ENCODE data around the gene MTRFR.
A peak's percentile ranks its signal among the peaks of the same experiment; 100 is the strongest.

The MTRFR gene

DNA sequence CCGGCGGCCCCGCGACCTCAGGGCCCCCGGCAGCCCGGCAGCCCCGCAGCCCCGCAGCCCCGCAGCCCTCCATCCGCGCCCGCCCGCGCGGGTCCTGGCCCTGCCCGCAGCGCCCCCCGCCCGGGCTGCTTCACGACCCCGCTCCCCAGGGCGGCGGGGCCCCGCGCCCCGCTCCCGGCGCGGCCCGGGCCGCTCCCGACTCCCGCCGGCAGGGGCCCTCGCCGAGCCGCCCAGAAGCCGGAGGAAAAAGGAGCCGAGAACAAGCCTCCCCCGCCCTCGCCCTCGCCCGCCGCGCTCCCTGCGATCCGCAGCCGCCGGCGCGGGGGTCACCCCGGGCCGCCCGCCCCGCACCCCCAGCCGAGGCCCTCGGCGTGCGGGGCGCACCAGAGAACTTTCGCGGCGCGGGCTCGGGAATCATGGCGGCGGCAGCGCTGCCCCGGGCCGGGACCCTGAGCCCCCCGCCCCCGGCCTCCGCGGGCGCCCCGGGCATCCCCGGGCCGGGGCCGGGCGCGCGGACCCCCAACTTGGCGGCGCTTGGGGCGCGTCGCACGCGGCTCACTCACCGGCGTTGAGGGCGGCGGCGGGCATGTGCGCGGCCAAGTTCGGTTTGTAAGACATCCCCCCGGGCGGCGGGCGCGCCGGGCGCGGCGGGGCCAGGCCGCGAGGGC, 37.9 kb downstream of the MTRFR start:
- no peaks in the 10 kb centered on the region for H3K36me3 ChIP-seq (ENCODE audit: insufficient read depth, low read length)
- H3K9ac ChIP-seq (ENCODE audit: low read depth, low read length) = peak overlapping the region; percentile 60
- H3K4me1 ChIP-seq (ENCODE audit: insufficient read depth, low read length) = peaks cover 9% of the 10 kb centered on the region
- H3K9me3 ChIP-seq (ENCODE audit: control insufficient read depth, insufficient read depth, low read length) = no peaks in the 10 kb centered on the region

DNA sequence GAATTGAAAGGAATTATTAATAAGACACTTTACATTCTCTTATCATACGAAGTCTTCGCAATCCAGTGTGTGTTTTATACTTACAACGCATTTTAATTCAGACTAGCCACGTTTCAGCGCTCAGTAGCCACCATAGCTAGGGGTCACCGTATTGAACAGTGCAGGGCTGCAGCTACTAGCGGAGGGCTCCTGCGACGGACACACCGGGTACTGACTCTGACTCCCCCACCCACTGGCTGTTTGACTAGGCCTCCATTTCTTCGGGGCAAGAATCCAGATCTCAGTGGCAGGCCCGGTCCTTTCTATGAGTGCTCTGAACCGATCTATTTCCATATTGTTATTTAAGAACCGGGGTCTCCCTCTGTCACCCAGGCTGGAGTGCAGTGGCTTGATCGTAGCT, 39.9 kb downstream of the MTRFR start:
- Histone ChIP-seq H3K9ac (ENCODE audit: low read depth, low read length) (no peak overlapping the region), H3K4me1 (ENCODE audit: insufficient read depth, low read length) (peaks cover 9% of the 10 kb centered on the region), H3K36me3 (ENCODE audit: insufficient read depth, low read length) (no peaks in the 10 kb centered on the region), H3K9me3 (ENCODE audit: control insufficient read depth, insufficient read depth, low read length) (no peaks in the 10 kb centered on the region)

DNA sequence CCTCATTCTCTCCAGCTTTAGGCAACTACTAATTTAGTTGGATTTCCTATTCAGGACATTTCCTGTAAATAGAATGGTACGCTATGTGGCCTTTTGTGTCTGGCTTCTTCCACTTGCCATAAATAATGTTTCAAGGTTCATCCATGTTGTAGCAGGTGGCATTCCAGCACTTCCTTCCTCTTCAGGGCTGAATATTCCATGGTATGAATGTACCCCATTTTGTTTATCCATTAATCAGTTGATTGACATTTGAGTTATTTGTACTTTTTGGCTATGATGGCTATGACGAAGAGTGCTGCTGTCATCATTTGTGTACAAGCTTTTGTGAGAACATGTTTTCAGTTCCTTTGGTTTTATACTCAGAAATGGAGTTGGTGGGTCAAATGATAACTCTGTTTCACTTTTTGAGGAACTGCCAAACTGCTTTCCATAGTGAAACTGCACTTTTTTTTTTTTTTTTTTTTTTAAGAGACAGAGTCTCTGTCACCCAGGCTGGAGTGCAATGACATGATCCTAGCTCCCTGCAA, 44.9 kb downstream of the MTRFR start:
- Histone ChIP-seq H3K36me3 (ENCODE audit: insufficient read depth, low read length) (no peaks in the 10 kb centered on the region), H3K9ac (ENCODE audit: low read depth, low read length) (no peak overlapping the region), H3K4me1 (ENCODE audit: insufficient read depth, low read length) (peaks cover 2% of the 10 kb centered on the region; the same call in 1 of the 2 replicates), H3K9me3 (ENCODE audit: control insufficient read depth, insufficient read depth, low read length) (no peaks in the 10 kb centered on the region)

- no peaks in the 10 kb centered on the region for H3K4me1 ChIP-seq (ENCODE audit: insufficient read depth, low read length)
- no peak overlapping the region for H3K9ac ChIP-seq (ENCODE audit: low read depth, low read length)
- no peaks in the 10 kb centered on the region for H3K9me3 ChIP-seq (ENCODE audit: control insufficient read depth, insufficient read depth, low read length)
- no peaks in the 10 kb centered on the region for H3K36me3 ChIP-seq (ENCODE audit: insufficient read depth, low read length)
Measured at GRCh38 chr12:123280971-123281370, 47.7 kb downstream of the MTRFR start.

DNA sequence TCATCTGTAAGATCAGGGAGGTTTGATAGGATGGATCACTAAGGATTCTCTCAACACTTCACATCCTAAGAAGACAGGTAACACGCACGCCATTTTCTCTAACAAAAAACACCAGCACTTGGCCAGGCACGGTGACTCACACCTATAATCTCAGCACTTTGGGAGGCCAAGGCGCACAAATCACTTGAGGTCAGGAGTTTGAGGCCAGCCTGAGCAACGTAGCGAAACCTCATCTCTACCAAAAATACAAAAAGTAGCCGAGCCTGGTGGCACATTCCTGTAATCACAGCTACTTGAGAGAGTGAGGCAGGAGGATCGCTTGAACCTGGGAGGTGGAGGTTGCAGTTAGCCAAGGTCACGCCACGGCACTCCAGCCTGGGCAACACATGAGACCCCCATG, 48.9 kb downstream of the MTRFR start:
- H3K36me3 ChIP-seq (ENCODE audit: insufficient read depth, low read length) = no peaks in the 10 kb centered on the region
- H3K4me1 ChIP-seq (ENCODE audit: insufficient read depth, low read length) = no peaks in the 10 kb centered on the region
- no peaks in the 10 kb centered on the region for H3K9me3 ChIP-seq (ENCODE audit: control insufficient read depth, insufficient read depth, low read length)
- H3K9ac ChIP-seq (ENCODE audit: low read depth, low read length) = no peak overlapping the region

- no peaks in the 10 kb centered on the region for H3K36me3 ChIP-seq (ENCODE audit: insufficient read depth, low read length)
- H3K9ac ChIP-seq (ENCODE audit: low read depth, low read length) = no peak overlapping the region
Measured at GRCh38 chr12:123283461-123283860, 50.2 kb downstream of the MTRFR start.

GRCh38 chr12:123284669-123285068, 51.4 kb downstream of the MTRFR start:
- Histone ChIP-seq H3K9me3 (ENCODE audit: control insufficient read depth, insufficient read depth, low read length) (no peaks in the 10 kb centered on the region), H3K9ac (ENCODE audit: low read depth, low read length) (no peak overlapping the region), H3K4me1 (ENCODE audit: insufficient read depth, low read length) (no peaks in the 10 kb centered on the region), H3K36me3 (ENCODE audit: insufficient read depth, low read length) (no peaks in the 10 kb centered on the region)

More at GRCh38 chr12:123283461-123283860, 50.2 kb downstream of the MTRFR start:
- Histone ChIP-seq H3K4me1 (ENCODE audit: insufficient read depth, low read length) (no peaks in the 10 kb centered on the region), H3K9me3 (ENCODE audit: control insufficient read depth, insufficient read depth, low read length) (no peaks in the 10 kb centered on the region)

DNA sequence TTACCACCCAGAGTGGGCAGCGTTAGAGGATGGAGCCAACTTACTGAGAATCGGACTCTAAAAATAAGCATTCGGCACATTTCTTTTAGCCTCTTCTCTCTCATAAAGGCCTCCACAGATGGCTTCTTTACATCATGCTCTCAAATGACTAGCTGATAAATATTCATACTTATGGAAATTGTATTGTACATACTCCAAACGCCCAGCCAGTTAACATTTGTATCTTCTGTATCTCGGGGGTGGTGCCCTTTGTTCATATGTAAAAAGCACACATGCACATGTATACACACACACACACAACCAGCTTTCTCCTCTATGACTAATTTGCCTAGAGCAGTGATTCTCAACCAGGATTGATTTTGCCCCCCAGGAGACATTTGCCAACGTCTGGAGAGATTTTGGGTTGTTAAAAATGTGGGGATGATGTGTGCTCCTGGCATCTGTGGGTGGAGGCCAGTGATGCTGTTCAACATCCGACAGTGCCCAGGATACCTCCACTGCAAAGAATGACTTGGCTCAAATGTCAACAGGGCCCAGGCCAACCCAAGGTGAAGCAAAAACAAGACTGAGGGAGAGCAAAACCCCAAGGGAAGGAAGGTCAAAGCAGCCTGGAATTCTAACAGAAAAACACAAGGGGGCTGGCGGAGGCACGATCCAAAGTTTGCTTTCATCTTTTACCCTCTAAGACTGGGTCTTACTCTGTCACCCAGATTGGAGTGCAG, 53.6 kb downstream of the MTRFR start:
- Histone ChIP-seq H3K9ac (ENCODE audit: low read depth, low read length) (no peak overlapping the region), H3K36me3 (ENCODE audit: insufficient read depth, low read length) (no peaks in the 10 kb centered on the region), H3K9me3 (ENCODE audit: control insufficient read depth, insufficient read depth, low read length) (no peaks in the 10 kb centered on the region), H3K4me1 (ENCODE audit: insufficient read depth, low read length) (no peaks in the 10 kb centered on the region)

DNA sequence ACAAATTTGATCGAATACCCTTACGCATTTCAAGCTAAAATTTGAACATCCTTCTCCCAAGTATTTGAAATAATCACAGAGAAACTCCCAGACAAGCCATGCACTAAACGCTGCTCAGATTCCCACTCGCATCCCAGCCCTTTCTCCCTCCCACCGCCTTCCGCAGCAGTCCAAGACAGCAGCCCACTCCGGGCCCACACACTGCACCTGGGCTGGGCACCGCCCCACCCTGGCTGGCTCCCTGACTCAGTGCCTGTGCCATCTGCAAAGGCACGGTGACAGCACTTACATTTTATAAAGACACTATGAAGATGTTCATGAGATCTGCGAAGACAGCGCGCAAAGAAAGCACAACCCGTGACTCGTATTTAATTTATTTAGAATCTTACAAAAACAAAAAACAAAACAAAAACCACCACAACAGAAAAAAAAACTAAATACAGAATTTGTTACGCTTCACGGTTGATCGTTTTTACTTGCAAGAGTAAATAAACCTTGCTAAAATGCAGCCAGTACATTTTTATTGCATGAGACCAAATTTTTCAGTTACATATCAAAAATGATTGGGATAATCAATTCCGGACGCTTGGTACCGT, 55.6 kb downstream of the MTRFR start:
- no peak overlapping the region for H3K9ac ChIP-seq (ENCODE audit: low read depth, low read length)
- H3K36me3 ChIP-seq (ENCODE audit: insufficient read depth, low read length) = peaks cover 9% of the 10 kb centered on the region
- no peaks in the 10 kb centered on the region for H3K4me1 ChIP-seq (ENCODE audit: insufficient read depth, low read length)
- no peaks in the 10 kb centered on the region for H3K9me3 ChIP-seq (ENCODE audit: control insufficient read depth, insufficient read depth, low read length)

- Histone ChIP-seq H3K4me1 (ENCODE audit: insufficient read depth, low read length) (no peaks in the 10 kb centered on the region), H3K9ac (ENCODE audit: low read depth, low read length) (no peak overlapping the region), H3K9me3 (ENCODE audit: control insufficient read depth, insufficient read depth, low read length) (no peaks in the 10 kb centered on the region), H3K36me3 (ENCODE audit: insufficient read depth, low read length) (peaks cover 13% of the 10 kb centered on the region)
Measured at GRCh38 chr12:123289911-123290310, 56.7 kb downstream of the MTRFR start.

DNA sequence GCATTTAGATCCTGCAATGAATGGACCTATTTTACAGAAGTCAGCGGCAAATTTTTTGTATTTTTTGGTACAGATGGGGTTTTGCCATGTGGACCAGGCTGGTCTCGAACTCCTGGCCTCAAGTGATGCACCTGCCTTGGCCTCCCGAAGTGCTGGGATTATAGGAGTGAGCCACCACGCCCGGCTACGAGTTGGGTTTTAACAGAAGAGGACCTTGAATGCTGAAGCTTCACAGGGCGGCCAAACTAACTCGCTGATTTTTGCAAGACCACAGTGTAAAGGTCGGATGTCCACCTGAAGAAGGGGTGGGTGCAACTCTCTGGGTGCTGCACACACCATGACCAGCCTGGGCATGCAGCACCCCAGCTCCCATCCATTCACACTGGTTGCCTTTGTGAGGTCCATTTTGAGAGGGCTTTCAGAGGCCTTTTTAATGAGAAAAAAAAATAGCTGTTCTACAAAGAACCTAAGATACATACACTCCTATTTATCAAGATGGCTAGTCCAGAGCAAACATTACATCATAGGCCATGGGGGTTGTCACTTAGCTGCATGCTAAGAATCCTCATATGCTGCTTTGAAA, 60.0 kb downstream of the MTRFR start:
- no peaks in the 10 kb centered on the region for H3K4me1 ChIP-seq (ENCODE audit: insufficient read depth, low read length)
- H3K36me3 ChIP-seq (ENCODE audit: insufficient read depth, low read length) = peaks cover 24% of the 10 kb centered on the region
- H3K9ac ChIP-seq (ENCODE audit: low read depth, low read length) = no peak overlapping the region
- H3K9me3 ChIP-seq (ENCODE audit: control insufficient read depth, insufficient read depth, low read length) = no peaks in the 10 kb centered on the region

DNA sequence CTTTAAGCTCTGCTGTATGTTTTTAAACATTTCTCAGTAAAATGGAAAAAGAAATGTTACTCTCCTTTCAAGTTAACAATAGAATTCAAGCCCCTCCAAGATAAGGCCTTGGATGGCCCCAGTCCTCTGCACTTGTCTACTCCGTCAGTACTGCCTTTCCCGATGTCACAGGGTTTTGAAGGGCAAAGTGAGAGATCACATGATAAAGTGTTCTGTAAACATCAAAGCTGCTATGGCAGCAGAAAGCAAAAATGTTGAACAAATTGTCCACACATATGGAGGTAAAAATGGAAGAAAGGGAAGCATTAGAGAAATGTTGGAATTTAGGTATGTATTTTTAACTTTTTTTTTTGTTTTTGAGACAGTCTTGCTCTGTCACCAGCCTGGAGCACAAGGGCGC, 71.9 kb downstream of the MTRFR start:
- Histone ChIP-seq H3K9ac (ENCODE audit: low read depth, low read length) (no peak overlapping the region), H3K9me3 (ENCODE audit: control insufficient read depth, insufficient read depth, low read length) (no peaks in the 10 kb centered on the region), H3K4me1 (ENCODE audit: insufficient read depth, low read length) (no peaks in the 10 kb centered on the region), H3K36me3 (ENCODE audit: insufficient read depth, low read length) (peaks cover 22% of the 10 kb centered on the region)

GRCh38 chr12:123306200-123306599, 73.0 kb downstream of the MTRFR start:
- Histone ChIP-seq H3K36me3 (ENCODE audit: insufficient read depth, low read length) (peaks cover 25% of the 10 kb centered on the region), H3K9ac (ENCODE audit: low read depth, low read length) (no peak overlapping the region), H3K9me3 (ENCODE audit: control insufficient read depth, insufficient read depth, low read length) (no peaks in the 10 kb centered on the region)

More at GRCh38 chr12:123306200-123306599, 73.0 kb downstream of the MTRFR start:
- no peaks in the 10 kb centered on the region for H3K4me1 ChIP-seq (ENCODE audit: insufficient read depth, low read length)

Measured in ES-I3 (cell line).